Measurements from ENCODE around the gene ZNF121. TPM values are rescaled to one million over a fixed set of nuclear protein-coding genes. Genes with fewer than 3 reads are reported as not detected.
"Not testable (repeated sequence)": the region's sequence is repeated elsewhere in the genome, so short reads cannot be mapped to it uniquely, and the experiment has no call there.

The ZNF121 gene
- total and polyA plus RNA-seq, 4 donors: 13.7 to 54.9 (median 32.0) TPM

DNA sequence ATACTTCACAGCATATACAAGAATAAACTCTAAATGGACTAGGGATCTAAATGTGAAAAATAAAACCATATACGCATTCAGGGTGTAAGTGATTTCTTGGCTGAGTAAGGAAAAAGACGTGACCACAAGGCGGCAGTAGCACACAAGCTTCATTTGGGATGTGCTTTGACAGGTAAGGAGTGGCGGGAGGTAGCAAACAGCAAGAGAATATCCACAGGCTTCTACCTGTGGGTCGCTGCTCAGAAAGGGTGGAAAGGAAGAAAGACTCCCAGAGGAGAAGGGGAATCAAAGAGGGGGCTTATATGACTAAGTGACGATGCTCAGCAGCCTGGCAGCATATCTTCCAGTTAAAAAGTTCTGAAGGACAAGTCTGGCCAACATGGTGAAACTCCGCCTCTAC is 2.5 kb upstream of the ZNF121 start:
- peak in 5 of 6 donors; percentile 15 to 90 (median 33) for DNase-seq (ENCODE audit: low read depth in 4 of 6, low spot score in 6 of 6)
- H3K4me3 ChIP-seq (ENCODE audit: low read depth, low read length): no peak overlapping the region
- H3K4me1 ChIP-seq (ENCODE audit: control insufficient read depth, insufficient read depth, low read length): peaks cover 17% of the 10 kb centered on the region
- H3K27me3 ChIP-seq (ENCODE audit: control insufficient read depth, insufficient read depth, low read length): peaks cover 9% of the 10 kb centered on the region
- H3K27ac ChIP-seq (ENCODE audit: low read depth, low read length): no peak overlapping the region
- H3K9me3 ChIP-seq (ENCODE audit: control insufficient read depth, insufficient read depth, low read length): no peaks in the 10 kb centered on the region
- no peaks in the 10 kb centered on the region for H3K36me3 ChIP-seq (ENCODE audit: control insufficient read depth, insufficient read depth, low read length)
- WGBS (ENCODE audit: insufficient coverage): 7% methylated on average over 6 of the region's 7 CpGs

DNA sequence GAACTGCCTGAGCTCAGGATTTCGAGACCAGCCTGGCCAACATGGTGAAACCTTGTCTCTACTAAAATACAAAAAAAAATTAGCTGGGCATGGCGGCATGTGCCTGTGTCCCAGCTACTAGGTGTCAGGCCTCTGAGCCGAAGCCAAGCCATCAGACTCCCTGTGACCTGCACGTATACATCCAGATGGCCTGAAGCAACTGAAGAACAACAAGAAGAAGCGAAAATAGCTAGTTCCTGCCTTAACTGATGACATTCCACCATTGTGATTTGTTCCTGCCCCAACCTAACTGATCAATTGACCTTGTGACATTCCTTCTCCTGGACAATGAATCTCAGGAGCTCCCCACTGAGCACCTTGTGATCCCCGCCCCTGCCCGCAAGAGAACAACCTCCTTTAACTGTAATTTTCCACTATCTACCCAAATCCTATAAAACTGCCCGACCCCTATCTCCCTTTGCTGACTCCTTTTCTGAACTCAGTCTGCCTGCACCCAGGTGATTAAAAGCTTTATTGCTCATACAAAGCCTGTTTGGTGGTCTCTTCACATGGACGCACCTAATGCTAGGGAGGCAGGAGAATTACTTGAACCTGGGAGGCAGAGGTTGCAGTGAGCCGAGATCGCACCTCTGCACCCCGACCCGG is 2.1 kb downstream of the ZNF121 start:
- H3K27ac ChIP-seq (ENCODE audit: low read depth, low read length); H3K9me3 ChIP-seq (ENCODE audit: control insufficient read depth, insufficient read depth, low read length); H3K27me3 ChIP-seq (ENCODE audit: control insufficient read depth, insufficient read depth, low read length); DNase-seq (ENCODE audit: low read depth in 4 of 6, low spot score in 6 of 6); H3K4me3 ChIP-seq (ENCODE audit: low read depth, low read length); H3K36me3 ChIP-seq (ENCODE audit: control insufficient read depth, insufficient read depth, low read length): not testable (repeated sequence)
- H3K4me1 ChIP-seq (ENCODE audit: control insufficient read depth, insufficient read depth, low read length): peaks cover 17% of the 10 kb centered on the region
- WGBS (ENCODE audit: insufficient coverage): 87% methylated on average over 8 of the region's 13 CpGs

DNA sequence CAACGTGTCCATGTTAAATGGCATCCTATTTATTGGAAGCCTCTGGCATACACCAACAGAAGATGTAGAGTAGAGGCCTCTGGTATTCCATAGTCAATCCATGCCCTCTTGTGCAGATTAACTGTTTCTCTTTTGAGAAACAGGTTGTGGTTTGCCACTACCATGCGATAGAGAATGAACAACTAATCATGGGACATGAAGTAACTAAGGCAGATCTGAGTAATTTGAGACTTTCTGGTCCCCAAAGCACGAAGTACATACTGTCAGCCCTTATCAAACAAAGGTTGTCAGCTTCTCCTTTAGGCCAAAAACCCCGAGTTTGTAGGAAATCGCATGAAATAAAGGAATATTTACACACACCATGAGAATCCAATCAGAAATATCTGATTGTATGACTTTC is 3.6 kb downstream of the ZNF121 start:
- H3K27ac ChIP-seq (ENCODE audit: low read depth, low read length): no peak overlapping the region
- WGBS (ENCODE audit: insufficient coverage): no CpG with 5 or more reads among the region's 5 CpGs
- H3K9me3 ChIP-seq (ENCODE audit: control insufficient read depth, insufficient read depth, low read length): peaks cover 1% of the 10 kb centered on the region

DNA sequence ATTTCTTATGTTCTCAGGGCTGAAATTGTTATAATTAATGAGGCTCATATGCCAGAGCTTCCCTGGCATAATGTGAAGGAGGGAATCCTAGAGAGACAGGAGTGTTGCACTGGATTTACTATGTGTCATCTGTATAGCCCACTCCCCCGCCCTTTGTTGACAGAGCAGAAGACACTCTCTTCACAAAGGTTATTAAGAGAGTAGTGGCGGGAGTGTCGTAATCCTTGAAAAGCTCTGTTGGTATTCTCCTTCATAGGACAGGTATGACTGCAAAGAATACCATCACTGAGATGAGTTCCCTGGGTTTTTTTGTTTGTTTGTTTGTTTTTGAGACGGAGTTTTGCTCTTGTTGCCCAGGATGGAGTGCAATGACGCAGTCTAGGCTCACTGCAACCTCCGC is 14.0 kb downstream of the ZNF121 start:
- Histone ChIP-seq H3K27ac (ENCODE audit: low read depth, low read length) (no peak overlapping the region), H3K9me3 (ENCODE audit: control insufficient read depth, insufficient read depth, low read length) (peaks cover 20% of the 10 kb centered on the region), H3K4me3 (ENCODE audit: low read depth, low read length) (no peak overlapping the region), H3K27me3 (ENCODE audit: control insufficient read depth, insufficient read depth, low read length) (no peaks in the 10 kb centered on the region), H3K36me3 (ENCODE audit: control insufficient read depth, insufficient read depth, low read length) (peaks cover 8% of the 10 kb centered on the region), H3K4me1 (ENCODE audit: control insufficient read depth, insufficient read depth, low read length) (no peaks in the 10 kb centered on the region)
- WGBS (ENCODE audit: insufficient coverage): 90% methylated on average over 5 of the region's 6 CpGs
- DNase-seq (ENCODE audit: low read depth in 4 of 6, low spot score in 6 of 6): no peak

More for the DNA sequence above, 3.6 kb downstream of the ZNF121 start:
- Histone ChIP-seq H3K4me1 (ENCODE audit: control insufficient read depth, insufficient read depth, low read length) (peaks cover 17% of the 10 kb centered on the region), H3K4me3 (ENCODE audit: low read depth, low read length) (no peak overlapping the region), H3K36me3 (ENCODE audit: control insufficient read depth, insufficient read depth, low read length) (peaks cover 7% of the 10 kb centered on the region), H3K27me3 (ENCODE audit: control insufficient read depth, insufficient read depth, low read length) (no peaks in the 10 kb centered on the region)
- no peak for DNase-seq (ENCODE audit: low read depth in 4 of 6, low spot score in 6 of 6)

DNA sequence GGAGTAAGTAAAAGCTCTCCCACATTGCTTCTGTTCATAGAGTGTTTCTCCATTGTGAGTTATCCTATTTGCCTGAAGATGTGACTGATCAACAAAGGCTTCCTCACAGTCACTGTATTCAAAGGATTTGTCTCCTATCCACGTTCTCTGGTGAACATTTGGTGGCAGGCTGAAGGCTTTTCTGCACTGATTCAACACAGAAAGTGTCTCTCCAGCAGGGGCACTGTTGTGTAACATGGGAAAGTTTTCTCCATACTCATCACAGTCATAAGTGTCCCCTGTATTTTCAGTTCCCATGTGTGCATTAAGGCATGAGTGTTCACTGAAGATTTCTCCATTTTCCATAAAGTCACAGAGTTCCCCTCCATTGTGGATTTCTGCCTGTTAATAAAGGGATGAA is 17.6 kb downstream of the ZNF121 start:
- Histone ChIP-seq H3K4me3 (ENCODE audit: low read depth, low read length) (no peak overlapping the region), H3K27ac (ENCODE audit: low read depth, low read length) (no peak overlapping the region), H3K27me3 (ENCODE audit: control insufficient read depth, insufficient read depth, low read length) (no peaks in the 10 kb centered on the region), H3K4me1 (ENCODE audit: control insufficient read depth, insufficient read depth, low read length) (no peaks in the 10 kb centered on the region), H3K36me3 (ENCODE audit: control insufficient read depth, insufficient read depth, low read length) (peaks cover 25% of the 10 kb centered on the region), H3K9me3 (ENCODE audit: control insufficient read depth, insufficient read depth, low read length) (peaks cover 10% of the 10 kb centered on the region)
- DNase-seq (ENCODE audit: low read depth in 4 of 6, low spot score in 6 of 6): no peak
- WGBS (ENCODE audit: insufficient coverage): 100% methylated on average over 1 of the region's 1 CpG

DNA sequence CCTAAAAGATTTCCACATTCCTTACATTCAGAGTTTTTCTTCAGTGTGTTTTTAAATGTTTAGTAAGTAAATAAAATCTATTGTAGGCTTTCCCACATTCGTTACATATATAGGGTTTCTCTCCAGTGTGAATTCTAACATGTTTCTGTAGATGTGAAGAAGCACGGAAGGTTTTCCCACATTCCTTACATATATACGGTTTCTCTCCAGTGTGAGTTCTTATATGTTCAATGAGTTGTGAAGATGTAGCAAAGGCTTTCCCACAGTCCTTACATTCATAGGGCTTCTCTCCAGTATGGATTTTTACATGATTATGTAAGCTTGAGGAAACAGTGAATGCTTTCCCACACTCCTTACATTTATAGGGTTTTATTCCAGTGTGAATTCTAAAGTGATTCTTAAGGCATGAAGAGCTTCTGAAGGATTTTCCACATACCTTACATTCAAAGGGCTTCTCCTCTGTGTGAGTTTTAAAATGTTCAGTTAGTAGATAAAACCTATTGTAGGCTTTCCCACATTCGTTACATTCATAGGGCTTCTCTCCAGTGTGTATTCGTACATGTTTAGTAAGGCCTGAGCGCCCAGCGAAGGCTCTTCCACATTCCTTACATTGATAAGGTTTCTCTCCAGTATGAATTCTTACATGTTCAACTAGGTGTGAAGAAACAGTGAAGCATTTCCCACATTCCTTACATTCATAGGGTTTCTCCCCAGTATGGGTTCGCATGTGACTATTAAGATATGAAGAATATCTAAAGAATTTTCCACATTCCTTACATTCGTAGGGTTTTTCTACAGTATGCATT is 18.2 kb downstream of the ZNF121 start:
- no peak overlapping the region for H3K27ac ChIP-seq (ENCODE audit: low read depth, low read length)
- no peak for DNase-seq (ENCODE audit: low read depth in 4 of 6, low spot score in 6 of 6)
- no CpG with 5 or more reads among the region's 9 CpGs for WGBS (ENCODE audit: insufficient coverage)
- no peaks in the 10 kb centered on the region for H3K27me3 ChIP-seq (ENCODE audit: control insufficient read depth, insufficient read depth, low read length)
- no peak overlapping the region for H3K4me3 ChIP-seq (ENCODE audit: low read depth, low read length)
- no peaks in the 10 kb centered on the region for H3K4me1 ChIP-seq (ENCODE audit: control insufficient read depth, insufficient read depth, low read length)
- peaks cover 28% of the 10 kb centered on the region for H3K36me3 ChIP-seq (ENCODE audit: control insufficient read depth, insufficient read depth, low read length)
- H3K9me3 ChIP-seq (ENCODE audit: control insufficient read depth, insufficient read depth, low read length): peaks cover 10% of the 10 kb centered on the region

DNA sequence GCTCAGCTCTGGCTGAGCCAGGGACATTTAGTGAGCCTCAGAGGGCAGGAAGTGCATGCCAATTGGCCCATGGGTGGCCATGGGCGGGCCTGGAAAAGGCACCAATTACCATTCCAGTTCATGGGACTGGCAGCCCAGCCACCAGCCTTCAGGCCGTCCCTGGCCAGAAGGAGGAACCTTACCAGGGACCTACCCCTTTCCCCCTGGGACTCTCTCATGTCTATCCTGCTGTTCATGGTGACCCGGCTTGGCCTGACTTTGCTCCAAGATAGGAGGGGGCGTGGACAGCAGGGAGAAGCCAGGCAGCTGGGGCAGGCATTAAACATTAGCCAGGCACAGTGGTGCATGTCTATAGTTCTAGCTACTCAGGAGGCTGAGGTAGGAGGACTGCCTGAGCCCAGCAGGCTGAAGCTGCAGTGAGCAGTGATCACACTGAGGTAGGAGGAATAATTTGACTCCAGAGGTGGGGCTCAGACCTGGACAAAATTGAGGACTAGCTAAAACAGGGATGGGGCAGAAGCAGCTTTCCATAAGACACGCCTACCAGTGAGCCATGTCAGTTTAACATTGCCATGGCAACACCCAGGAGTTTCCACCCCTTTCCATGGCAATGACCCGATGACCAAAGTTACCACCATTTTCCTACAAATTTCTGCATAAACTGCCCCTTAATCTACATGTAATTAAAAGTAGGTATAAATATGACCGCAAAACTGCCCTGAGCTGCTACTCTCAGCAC is 31.6 kb downstream of the ZNF121 start:
- Histone ChIP-seq H3K36me3 (ENCODE audit: control insufficient read depth, insufficient read depth, low read length) (no peaks in the 10 kb centered on the region), H3K27ac (ENCODE audit: low read depth, low read length) (no peak overlapping the region), H3K4me3 (ENCODE audit: low read depth, low read length) (no peak overlapping the region), H3K27me3 (ENCODE audit: control insufficient read depth, insufficient read depth, low read length) (no peaks in the 10 kb centered on the region), H3K9me3 (ENCODE audit: control insufficient read depth, insufficient read depth, low read length) (no peaks in the 10 kb centered on the region), H3K4me1 (ENCODE audit: control insufficient read depth, insufficient read depth, low read length) (no peaks in the 10 kb centered on the region)
- DNase-seq (ENCODE audit: low read depth in 4 of 6, low spot score in 6 of 6): no peak
- WGBS (ENCODE audit: insufficient coverage): 94% methylated on average over 5 of the region's 7 CpGs

DNA sequence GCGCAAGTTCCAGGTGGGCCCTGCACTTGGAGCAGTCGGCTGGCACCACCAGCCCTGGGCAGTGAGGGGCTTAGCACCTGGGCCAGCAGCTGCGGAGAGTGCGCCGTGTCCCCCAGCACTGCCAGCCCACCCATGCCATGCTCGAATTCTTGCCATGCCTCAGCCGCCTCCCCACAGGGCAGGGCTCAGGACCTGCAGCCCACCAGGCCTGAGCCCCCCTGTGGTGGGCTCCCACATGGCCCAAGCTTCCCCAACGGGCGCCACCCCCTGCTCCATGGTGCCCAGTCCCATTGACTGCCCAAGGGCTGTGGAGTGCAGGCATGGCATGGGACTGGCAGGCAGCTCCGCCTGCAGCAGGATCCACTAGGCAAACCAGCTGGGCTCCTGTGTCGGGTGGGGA is 36.4 kb downstream of the ZNF121 start:
- H3K9me3 ChIP-seq (ENCODE audit: control insufficient read depth, insufficient read depth, low read length): no peaks in the 10 kb centered on the region
- H3K27me3 ChIP-seq (ENCODE audit: control insufficient read depth, insufficient read depth, low read length): no peaks in the 10 kb centered on the region
- H3K36me3 ChIP-seq (ENCODE audit: control insufficient read depth, insufficient read depth, low read length): no peaks in the 10 kb centered on the region
- 88% methylated on average over 11 of the region's 11 CpGs for WGBS (ENCODE audit: insufficient coverage)
- no peak overlapping the region for H3K27ac ChIP-seq (ENCODE audit: low read depth, low read length)
- H3K4me3 ChIP-seq (ENCODE audit: low read depth, low read length): no peak overlapping the region
- no peaks in the 10 kb centered on the region for H3K4me1 ChIP-seq (ENCODE audit: control insufficient read depth, insufficient read depth, low read length)
- no peak for DNase-seq (ENCODE audit: low read depth in 4 of 6, low spot score in 6 of 6)

DNA sequence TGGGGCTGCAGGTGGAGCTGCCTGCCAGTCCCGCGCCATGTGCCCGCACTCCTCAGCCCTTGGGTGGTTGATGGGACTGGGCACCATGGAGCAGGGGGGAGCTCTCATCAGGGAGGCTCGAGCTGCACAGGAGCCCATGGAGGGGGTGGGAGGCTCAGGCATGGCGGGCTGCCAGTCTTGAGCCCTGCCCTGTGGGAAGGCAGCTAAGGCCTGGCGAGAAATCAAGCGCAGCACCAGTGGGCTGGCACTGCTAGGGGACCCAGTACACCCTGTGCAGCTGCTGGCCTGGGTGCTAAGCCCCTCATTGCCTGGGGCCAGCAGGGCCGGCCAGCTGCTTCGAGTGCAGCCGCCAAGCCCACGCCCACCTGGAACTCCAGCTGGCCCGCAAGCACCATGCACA is 43.0 kb downstream of the ZNF121 start:
- H3K27ac ChIP-seq (ENCODE audit: low read depth, low read length); H3K9me3 ChIP-seq (ENCODE audit: control insufficient read depth, insufficient read depth, low read length); H3K4me3 ChIP-seq (ENCODE audit: low read depth, low read length); H3K27me3 ChIP-seq (ENCODE audit: control insufficient read depth, insufficient read depth, low read length); H3K36me3 ChIP-seq (ENCODE audit: control insufficient read depth, insufficient read depth, low read length); DNase-seq (ENCODE audit: low read depth in 4 of 6, low spot score in 6 of 6): not testable (repeated sequence)
- 89% methylated on average over 9 of the region's 12 CpGs for WGBS (ENCODE audit: insufficient coverage)
- peaks cover 16% of the 10 kb centered on the region for H3K4me1 ChIP-seq (ENCODE audit: control insufficient read depth, insufficient read depth, low read length)
